Motor neuron (in vitro differentiated cells): ENCODE measurements around the gene CDK6. TPM values are rescaled to one million over a fixed set of nuclear protein-coding genes. Genes with fewer than 3 reads are reported as not detected.

Experiments
- ATAC-seq, 8 experiments: fragments of 200-7000 bp; cut with Tn5 transposase; replicated peaks in 6 of 8; 2 replicates each; pipeline ENCODE4 v1.8.0; 2021; ENCODE audit warnings: mild to moderate bottlenecking in 8 of 8, moderate library complexity in 8 of 8
- H3K27ac ChIP-seq, 2 donors: fragments of 250-450 bp; sonication (Bioruptor Pico); 2 replicates each; pipeline ENCODE4 v1.9.0; 2021; ENCODE audit warnings: antibody characterized with exemption in 2 of 2, mild to moderate bottlenecking in 2 of 2, moderate library complexity in 1 of 2
- H3K4me1 ChIP-seq, 2 donors: fragments of 250-450 bp; sonication (Bioruptor Pico); replicated peaks in 1 of 2; 2 replicates each; pipeline ENCODE4 v1.6.1; 2021; ENCODE audit warnings: antibody characterized with exemption in 2 of 2, mild to moderate bottlenecking in 2 of 2, moderate library complexity in 1 of 2
- H3K4me3 ChIP-seq, 5 donors: fragments of 250-450 bp; sonication (Bioruptor Pico); 2 replicates each; pipeline ENCODE4 v1.9.0; 2021; ENCODE audit warnings: antibody characterized with exemption in 5 of 5, mild to moderate bottlenecking in 5 of 5, moderate library complexity in 4 of 5
- WGBS, 10 experiments: fragments of 450-650 bp; shearing (Covaris generic); methylation state at CpG; one replicate each; pipeline ENCODE4 v1.0.0; 2022; 5-methylcytosine and 5-hydroxymethylcytosine counted together
- in situ Hi-C, 9 experiments: fragments of 400-800 bp; cut with MboI; loops; one replicate each; pipeline ENCODE4 v1.15.0; 2021; ENCODE audit warnings: low sequenced_read_pairs in 9 of 9, low pct_unique_long_range_greater_than_20kb in 2 of 9; ENCODE audit not compliant: unreplicated experiment in 9 of 9
- total RNA-seq, 8 experiments: library from RNA; unstranded; fragments of 300-600 nt; gene quantifications; 2 replicates each; pipeline versions ENCODE4 v1.2.3 to v1.2.4, GENCODE V29; 2022

CDK6 gene
- total RNA-seq, 8 experiments from 2014 or later = 11.2 to 55.2 (median 25.7) TPM

DNA sequence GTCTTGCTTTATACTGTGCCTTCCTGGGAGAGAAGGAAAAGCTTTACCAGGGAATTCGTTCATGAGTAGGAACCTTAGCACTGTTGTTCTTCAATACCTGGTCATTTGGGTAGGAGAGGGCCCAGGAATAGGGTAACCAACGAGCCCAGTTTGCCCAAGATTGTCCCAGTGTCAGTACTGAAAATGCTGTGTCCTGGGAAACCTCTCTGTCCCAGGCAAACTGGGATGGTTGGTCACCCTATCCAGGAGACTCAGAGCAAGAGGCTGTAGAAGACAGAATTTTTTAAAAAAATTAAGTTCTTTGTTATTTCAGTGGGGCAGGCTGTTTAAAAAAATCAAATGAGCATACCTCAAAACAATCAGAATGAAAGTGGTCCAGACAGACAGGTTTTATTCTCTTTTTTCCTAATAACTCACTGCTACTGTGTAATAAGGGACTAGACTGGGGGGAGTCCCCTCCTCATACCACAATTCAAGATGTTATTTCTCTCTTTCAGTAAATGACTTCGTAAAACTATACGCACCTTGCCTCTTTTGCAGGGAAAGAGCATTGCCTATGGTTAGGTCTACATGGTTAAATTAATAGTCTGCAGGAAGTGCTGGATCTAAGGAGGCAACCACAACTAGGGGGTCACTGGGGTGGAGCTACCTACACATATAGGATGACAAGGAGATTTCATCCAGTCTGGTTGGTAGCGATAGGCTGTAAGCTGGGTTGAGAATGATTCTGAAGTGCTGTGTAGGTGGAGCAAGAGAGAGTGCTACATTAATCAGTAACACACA lies 205.1 kb downstream of the CDK6 start:
- Histone ChIP-seq H3K4me1 (peaks cover 24 to 31% of the 10 kb centered on the region in 2 donors), H3K27ac (no peak overlapping the region), H3K4me3 (no peak overlapping the region)
- in situ Hi-C loops = loop anchor here in 1 of 9 experiments (25.0 kb wide), 1 partner anchor 431 kb away; no protein-coding TSS in a partner anchor
- no peak for ATAC-seq
- 86 to 100% (median 93%) methylated on average over 2 to 5 of the region's 5 CpGs; no CpG with 5 or more reads in 1 of the 10 experiments for WGBS, 10 experiments

DNA sequence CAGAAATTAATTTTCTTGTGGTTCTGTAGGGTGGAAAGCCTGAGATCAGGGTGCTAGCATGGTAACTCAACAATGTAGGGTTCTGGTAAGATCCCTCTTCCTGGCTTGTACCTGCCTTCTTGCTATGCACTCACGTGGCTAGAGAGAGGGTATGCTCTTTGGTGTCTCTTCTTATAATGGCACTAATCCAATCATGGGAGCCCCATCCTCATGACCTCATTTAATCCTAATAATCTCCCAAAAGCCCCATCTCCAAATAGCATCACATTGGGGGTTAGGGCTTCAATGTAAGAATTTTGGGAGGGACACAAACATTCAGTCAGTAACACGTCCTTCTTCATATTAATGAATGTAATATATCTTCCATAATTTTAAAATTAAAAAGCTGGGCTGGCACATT lies 206.6 kb downstream of the CDK6 start:
- 83 to 100% (median 92%) methylated on average over 1 to 2 of the region's 2 CpGs; no CpG with 5 or more reads in 1 of the 10 experiments for WGBS, 10 experiments
- no peak for ATAC-seq
- in situ Hi-C loops = loop anchor here in 3 of 9 experiments (10.0 to 25.0 kb wide), 2 partner anchors 425 to 433 kb away; no protein-coding TSS in a partner anchor
- peaks cover 16 to 23% of the 10 kb centered on the region in 2 donors for H3K4me1 ChIP-seq
- no peak overlapping the region for H3K4me3 ChIP-seq
- H3K27ac ChIP-seq = no peak overlapping the region

DNA sequence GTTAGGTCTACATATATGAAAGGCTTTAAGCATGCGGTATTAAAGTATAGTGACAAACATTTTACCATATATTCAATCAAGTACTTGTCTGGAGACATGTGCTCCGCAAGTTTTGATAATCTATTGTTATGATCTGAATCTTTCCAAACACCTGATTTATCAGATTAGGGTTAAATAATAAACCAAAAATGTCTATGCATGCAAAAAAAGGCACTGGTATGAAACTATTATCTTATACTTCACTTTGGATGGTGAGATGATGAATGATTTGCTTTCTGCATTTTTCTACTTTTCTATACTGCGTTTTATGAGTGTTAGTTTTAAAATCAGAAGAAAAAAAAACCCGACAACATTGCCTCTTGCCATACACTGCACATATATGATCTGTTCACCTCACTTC lies 208.4 kb downstream of the CDK6 start:
- 77 to 100% (median 95%) methylated on average over 1 to 4 of the region's 4 CpGs for WGBS, 10 experiments
- Histone ChIP-seq H3K27ac (no peak overlapping the region), H3K4me1 (peaks cover under 1 to 4% of the 10 kb centered on the region in 2 donors), H3K4me3 (no peak overlapping the region)
- ATAC-seq = no peak
- in situ Hi-C loops = loop anchor here in 3 of 9 experiments (10.0 to 25.0 kb wide), 2 partner anchors 427 to 434 kb away; no protein-coding TSS in a partner anchor

DNA sequence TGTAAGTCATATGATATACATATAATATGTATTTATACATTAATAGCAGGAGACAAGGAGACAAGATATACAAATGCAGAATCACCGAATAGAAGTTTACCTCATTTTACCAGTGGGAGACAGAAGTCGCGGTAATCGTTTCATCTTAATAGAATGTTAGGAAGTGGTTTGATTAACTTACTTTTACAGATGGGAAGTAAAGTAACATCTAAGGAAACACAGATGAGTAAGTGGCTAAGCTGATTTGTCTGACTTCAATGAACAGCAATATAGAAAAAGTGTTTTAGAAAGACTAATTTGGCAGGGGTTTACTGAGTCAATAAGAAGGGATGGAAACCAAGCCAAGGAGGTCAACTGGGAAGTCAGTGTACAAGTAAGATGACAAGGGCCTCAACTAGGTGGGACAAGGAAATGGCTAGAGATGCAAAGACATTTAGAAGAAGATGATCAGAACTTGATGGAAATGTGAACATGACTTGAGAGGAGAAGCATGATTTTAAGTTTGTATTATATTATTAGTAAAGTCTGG lies 210.0 kb downstream of the CDK6 start:
- in situ Hi-C loops = loop anchor here in 3 of 9 experiments (10.0 to 25.0 kb wide), 2 partner anchors 428 to 436 kb away; no protein-coding TSS in a partner anchor
- no peaks in the 10 kb centered on the region for H3K4me1 ChIP-seq
- H3K27ac ChIP-seq = no peak overlapping the region
- WGBS, 10 experiments = 84 to 100% (median 100%) methylated on average over 1 to 4 of the region's 4 CpGs
- no peak overlapping the region for H3K4me3 ChIP-seq
- no peak for ATAC-seq

DNA sequence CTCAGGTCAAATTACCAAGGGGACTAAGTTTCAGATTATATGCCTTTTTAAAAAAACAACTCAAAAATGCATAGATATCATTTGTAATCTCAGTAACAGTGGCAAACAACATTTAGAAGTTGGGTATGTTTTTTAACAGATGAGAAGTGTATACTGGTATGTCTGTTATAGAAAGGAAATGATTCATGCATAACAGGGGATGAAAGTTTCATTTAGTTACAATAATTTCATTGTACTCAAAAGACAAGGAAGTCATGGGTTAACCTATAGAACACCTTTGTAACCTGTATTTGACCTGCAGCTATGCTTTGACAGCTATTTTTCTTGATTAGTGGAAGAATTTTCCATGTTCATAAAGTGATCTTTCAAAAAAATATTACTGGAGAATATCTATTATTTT lies 210.8 kb downstream of the CDK6 start:
- ATAC-seq = no peak
- in situ Hi-C loops = loop anchor here in 3 of 9 experiments (10.0 to 25.0 kb wide), 2 partner anchors 429 to 437 kb away; no protein-coding TSS in a partner anchor
- no peak overlapping the region for H3K4me3 ChIP-seq
- H3K4me1 ChIP-seq = peaks cover 2 to 3% of the 10 kb centered on the region in 2 donors
- H3K27ac ChIP-seq = no peak overlapping the region

DNA sequence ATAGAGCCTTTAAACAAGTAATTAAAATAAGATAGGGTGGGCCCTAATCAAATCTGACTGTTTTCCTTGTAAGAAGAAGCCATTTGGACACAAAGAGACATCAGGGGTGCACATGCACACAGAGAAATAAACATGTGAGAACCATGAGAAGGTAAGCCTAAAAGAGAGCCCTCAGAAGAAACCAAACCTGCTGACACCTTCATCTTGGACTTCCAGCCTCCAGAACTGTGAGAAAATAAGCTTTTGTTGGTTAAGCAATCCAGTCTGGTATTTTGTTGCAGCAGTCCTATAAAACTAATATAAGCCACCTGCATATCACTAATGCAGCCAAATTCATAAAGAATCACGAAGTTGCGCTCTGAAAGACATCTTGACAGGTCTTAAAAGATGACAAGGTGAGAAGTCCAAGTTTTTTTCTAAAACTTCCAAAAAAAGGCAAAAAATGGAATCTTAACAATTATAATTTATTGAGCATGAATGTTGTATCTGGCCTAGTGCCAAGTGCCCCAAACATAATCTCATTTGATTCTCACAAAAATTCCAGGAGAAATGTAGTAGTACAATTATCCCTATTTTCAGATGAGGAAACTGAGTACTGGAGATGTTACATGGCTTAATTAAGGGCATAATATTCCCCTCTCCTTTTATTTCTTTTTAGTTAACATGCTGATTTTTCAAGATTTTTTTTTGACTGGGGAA lies 211.9 kb downstream of the CDK6 start:
- H3K4me1 ChIP-seq = peaks cover 2 to 3% of the 10 kb centered on the region in 2 donors
- 94 to 100% (median 100%) methylated on average over 1 to 2 of the region's 2 CpGs; no CpG with 5 or more reads in 3 of the 10 experiments for WGBS, 10 experiments
- H3K4me3 ChIP-seq = no peak overlapping the region
- H3K27ac ChIP-seq = no peak overlapping the region
- in situ Hi-C loops = loop anchor here in 8 of 9 experiments (10.0 to 25.0 kb wide), 3 partner anchors 213 to 438 kb away; partner anchors contain the start of gene CDK6 (in 2 of the 8)
- no peak for ATAC-seq

DNA sequence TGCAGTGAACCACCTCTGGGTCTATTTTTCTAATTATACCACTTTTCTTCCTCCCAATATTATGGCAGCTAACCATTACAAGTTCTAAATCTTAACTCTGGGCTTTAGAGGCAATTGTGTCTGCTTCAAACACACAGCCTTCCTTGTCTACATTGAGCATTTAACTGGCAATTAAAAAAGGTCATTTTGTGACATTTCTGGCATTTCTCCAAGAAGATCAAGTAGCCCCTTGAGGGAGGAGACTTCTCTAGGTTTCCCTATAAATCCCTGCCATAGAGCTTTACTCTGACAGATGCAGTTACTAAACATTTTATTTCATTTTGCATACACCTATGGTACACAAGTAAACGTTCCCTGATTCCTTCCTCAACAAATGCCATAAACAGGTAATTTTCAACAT lies 212.8 kb downstream of the CDK6 start:
- Histone ChIP-seq H3K4me1 (peaks cover 2 to 3% of the 10 kb centered on the region in 2 donors), H3K27ac (no peak overlapping the region), H3K4me3 (no peak overlapping the region)
- in situ Hi-C loops = loop anchor here in 8 of 9 experiments (10.0 to 25.0 kb wide), 3 partner anchors 214 to 439 kb away; partner anchors contain the start of gene CDK6 (in 2 of the 8)
- 62 to 100% (median 100%) methylated on average over 1 of the region's 1 CpG; no CpG with 5 or more reads in 1 of the 10 experiments for WGBS, 10 experiments
- no peak for ATAC-seq

DNA sequence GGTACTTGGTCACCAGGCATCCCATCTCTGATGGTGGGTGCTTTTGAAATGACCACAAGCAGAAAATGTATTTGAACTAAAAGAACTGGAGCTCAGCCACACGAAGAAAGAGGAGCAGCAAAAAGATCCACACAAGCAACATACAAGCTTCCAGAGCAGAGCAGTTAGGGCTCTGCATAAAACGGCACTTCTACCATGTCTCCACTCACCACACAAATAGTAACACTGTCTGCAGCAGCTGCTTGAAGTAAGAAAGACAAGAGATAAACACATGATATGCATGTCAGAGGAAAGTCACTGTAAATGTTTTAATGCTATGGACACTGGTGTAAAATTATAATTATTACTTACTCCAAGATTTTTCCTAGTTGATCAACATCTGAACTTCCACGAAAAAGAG lies 213.7 kb downstream of the CDK6 start:
- in situ Hi-C loops = loop anchor here in 8 of 9 experiments (10.0 to 25.0 kb wide), 3 partner anchors 215 to 440 kb away; partner anchors contain the start of gene CDK6 (in 2 of the 8)
- H3K4me1 ChIP-seq = peaks cover 2 to 3% of the 10 kb centered on the region in 2 donors
- no peak overlapping the region for H3K4me3 ChIP-seq
- 80 to 100% (median 92%) methylated on average over 1 to 3 of the region's 3 CpGs; no CpG with 5 or more reads in 2 of the 10 experiments for WGBS, 10 experiments
- no peak overlapping the region for H3K27ac ChIP-seq
- no peak for ATAC-seq

DNA sequence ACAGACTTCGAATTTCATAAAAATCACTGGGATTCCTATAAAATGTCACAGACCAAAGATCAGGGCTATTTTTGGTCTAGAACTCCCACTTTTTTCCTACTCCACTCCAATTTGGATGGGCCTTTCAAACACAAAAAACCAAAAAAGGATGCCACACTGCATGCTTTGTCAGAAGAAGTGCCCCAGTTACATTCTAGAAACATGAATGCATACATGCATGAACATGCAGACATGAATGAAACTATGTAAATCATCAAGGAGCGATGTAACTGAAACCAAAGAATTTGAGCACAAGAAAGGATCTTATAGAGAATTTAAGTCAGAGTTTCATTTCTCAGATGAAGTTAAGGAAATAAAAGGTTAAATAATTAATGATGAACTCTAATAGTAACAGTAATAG lies 214.3 kb downstream of the CDK6 start:
- Histone ChIP-seq H3K4me3 (no peak overlapping the region), H3K4me1 (peaks cover 2 to 3% of the 10 kb centered on the region in 2 donors), H3K27ac (no peak overlapping the region)
- no peak for ATAC-seq
- in situ Hi-C loops = loop anchor here in 8 of 9 experiments (10.0 to 25.0 kb wide), 3 partner anchors 215 to 440 kb away; partner anchors contain the start of gene CDK6 (in 2 of the 8)
- 50 to 100% (median 89%) methylated on average over 1 to 2 of the region's 2 CpGs; no CpG with 5 or more reads in 1 of the 10 experiments for WGBS, 10 experiments

DNA sequence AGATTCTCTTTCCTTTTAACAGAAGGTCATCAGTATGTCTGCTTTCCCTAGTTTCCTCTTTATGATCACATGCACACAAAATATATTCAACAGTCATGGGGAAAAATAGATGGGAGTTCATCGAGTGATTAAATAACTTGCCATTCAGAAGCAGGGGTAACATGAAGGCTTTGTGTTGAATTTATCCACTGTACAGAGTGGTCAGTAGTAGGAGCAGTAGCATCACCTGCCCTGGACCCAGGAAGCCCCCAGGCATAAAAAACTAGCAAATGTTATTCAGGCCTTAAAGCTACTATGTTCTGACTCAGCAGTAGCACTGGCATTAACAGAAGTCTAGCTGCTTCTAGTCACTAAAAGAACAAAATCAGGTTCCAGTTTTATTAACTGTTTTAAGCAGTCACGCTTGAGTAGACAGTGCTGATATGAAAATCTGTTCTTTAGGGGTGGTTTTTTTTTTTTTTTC lies 214.8 kb downstream of the CDK6 start:
- peaks cover 2 to 3% of the 10 kb centered on the region in 2 donors for H3K4me1 ChIP-seq
- in situ Hi-C loops = loop anchor here in 8 of 9 experiments (10.0 to 25.0 kb wide), 3 partner anchors 216 to 441 kb away; partner anchors contain the start of gene CDK6 (in 2 of the 8)
- 63 to 100% (median 95%) methylated on average over 1 to 2 of the region's 2 CpGs; no CpG with 5 or more reads in 1 of the 10 experiments for WGBS, 10 experiments
- no peak overlapping the region for H3K27ac ChIP-seq
- peak in 2 of 8 experiments; percentile 43 to 46 for ATAC-seq
- H3K4me3 ChIP-seq = no peak overlapping the region

DNA sequence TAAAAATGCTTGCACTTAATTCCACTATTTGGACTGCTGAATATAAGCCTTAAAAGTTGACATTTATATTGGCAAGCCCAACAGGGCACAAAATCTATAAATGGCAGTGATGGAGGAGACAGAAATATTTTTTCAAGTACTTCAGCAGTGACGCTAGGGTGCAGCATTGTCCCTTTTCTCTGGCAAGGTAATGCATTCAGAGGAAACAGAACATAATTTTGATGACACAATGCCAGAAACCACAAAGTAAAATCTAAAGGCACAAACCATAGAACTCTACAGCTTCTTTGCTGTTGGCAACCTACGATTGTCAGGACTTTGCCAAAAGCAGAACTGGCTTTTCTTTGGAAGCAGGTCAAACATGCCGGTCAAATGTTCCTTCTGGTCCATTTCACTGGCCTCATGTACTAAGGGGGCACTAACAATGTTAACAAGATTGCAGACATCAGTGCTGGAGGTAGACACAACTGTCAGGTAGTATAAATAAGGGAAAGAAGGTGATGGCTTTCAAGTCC lies 215.3 kb downstream of the CDK6 start:
- in situ Hi-C loops = loop anchor here in 8 of 9 experiments (10.0 to 25.0 kb wide), 3 partner anchors 216 to 441 kb away; partner anchors contain the start of gene CDK6 (in 2 of the 8)
- H3K4me3 ChIP-seq = no peak overlapping the region
- ATAC-seq = peak; percentile 44 to 92 (median 75)
- H3K27ac ChIP-seq = no peak overlapping the region
- peaks cover 2 to 3% of the 10 kb centered on the region in 2 donors for H3K4me1 ChIP-seq
- 0 to 53% (median 32%) methylated on average over 1 to 3 of the region's 3 CpGs; no CpG with 5 or more reads in 1 of the 10 experiments for WGBS, 10 experiments

DNA sequence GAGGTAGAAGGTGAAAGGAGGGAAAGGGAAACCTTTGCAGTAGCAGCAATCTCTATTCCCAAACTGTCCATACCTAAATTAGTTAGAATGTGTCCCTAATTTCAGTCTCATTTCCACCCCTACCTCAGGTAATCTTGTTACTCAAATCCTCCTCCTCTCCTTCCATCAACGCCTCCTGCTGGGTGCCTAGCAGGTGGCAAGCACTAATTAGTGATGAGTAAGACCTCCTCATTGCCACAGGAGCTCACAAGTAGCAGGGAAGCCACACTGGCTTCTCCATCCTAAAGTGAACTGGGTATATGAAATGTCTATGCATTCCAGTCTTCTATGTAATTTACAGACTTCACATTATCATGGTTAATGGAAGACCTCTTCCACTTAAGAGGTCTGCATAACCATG lies 220.5 kb downstream of the CDK6 start:
- H3K4me3 ChIP-seq = no peak overlapping the region
- 17 to 100% (median 56%) methylated on average over 1 of the region's 1 CpG; no CpG with 5 or more reads in 5 of the 10 experiments for WGBS, 10 experiments
- H3K27ac ChIP-seq = no peak overlapping the region
- no peak for ATAC-seq
- in situ Hi-C loops = loop anchor here in 6 of 9 experiments (25.0 kb wide), 2 partner anchors 221 to 446 kb away; partner anchors contain the start of gene CDK6 (in 2 of the 6)
- no peaks in the 10 kb centered on the region for H3K4me1 ChIP-seq
